IMR-90 (cell line): ENCODE measurements around the gene CMTM5. TPM values are rescaled to one million over a fixed set of nuclear protein-coding genes. Genes with fewer than 3 reads are reported as not detected.

ENCODE experiments used
- ATAC-seq: fragments of 200-7000 bp; cut with Tn5 transposase; 2 replicates; pipeline ENCODE4 v1.9.1; 2020; ENCODE audit warnings: low read depth, mild to moderate bottlenecking, moderate library complexity
- BruUV-seq: library from RNA; stranded (reverse); fragments of 400-500 nt; replicated peaks from 2 replicates; lab custom pipeline; 2021; lab: Mats Ljungman, UMichigan
- CTCF ChIA-PET: fragments of 300-600 bp; formaldehyde crosslinking; extraction: SDS; loops from one replicate; lab custom pipeline; 2021; ENCODE audit warnings: antibody characterized with exemption; lab: Yijun Ruan, JAX
- POLR2A ChIA-PET: fragments of 300-600 bp; sonication (Branson Sonifier 250); formaldehyde crosslinking; loops from one replicate; lab custom pipeline; 2022; ENCODE audit warnings: antibody characterized with exemption; ENCODE audit not compliant: unreplicated experiment; lab: Charles Lee
- DNase-seq: peaks from one replicate; pipeline ENCODE4 v3.0.0; 2013
- H2AFZ ChIP-seq: replicated peaks from 2 replicates; pipeline ENCODE3; 2013; ENCODE audit warnings: low read length, mild to moderate bottlenecking; ENCODE audit not compliant: poor library complexity
- H2AK5ac ChIP-seq: 2 replicates; pipeline ENCODE4 v1.6.1; 2013; ENCODE audit warnings: low read depth, low read length, inconsistent platforms
- H2AK9ac ChIP-seq: replicated peaks from 2 replicates; pipeline ENCODE3; 2013; ENCODE audit warnings: mild to moderate bottlenecking, low read depth, low read length, moderate library complexity; ENCODE audit not compliant: poor library complexity
- H2BK120ac ChIP-seq: 2 replicates; pipeline ENCODE4 v1.6.1; 2013; ENCODE audit warnings: low read depth, low read length, inconsistent platforms
- H2BK15ac ChIP-seq: 3 replicates; pipeline ENCODE4 v1.6.1; 2013; ENCODE audit warnings: low read depth, low read length, inconsistent platforms
- H2BK20ac ChIP-seq: 2 replicates; pipeline ENCODE4 v1.6.1; 2013; ENCODE audit warnings: low read depth, mild to moderate bottlenecking, inconsistent platforms, low read length, moderate library complexity
- H2BK5ac ChIP-seq: 2 replicates; pipeline ENCODE4 v1.6.1; 2013; ENCODE audit warnings: mild to moderate bottlenecking, low read depth, low read length, inconsistent platforms; ENCODE audit not compliant: poor library complexity, severe bottlenecking
- H3K14ac ChIP-seq: replicated peaks from 2 replicates; pipeline ENCODE4 v1.6.1; 2013; ENCODE audit warnings: low read depth, low read length, inconsistent platforms
- H3K18ac ChIP-seq: 2 replicates; pipeline ENCODE4 v1.6.1; 2013; ENCODE audit warnings: low read depth, low read length, control low read depth
- H3K23ac ChIP-seq: 2 replicates; pipeline ENCODE4 v1.6.1; 2013; ENCODE audit warnings: low read depth, low read length, inconsistent platforms
- H3K27ac ChIP-seq: 2 replicates; pipeline ENCODE4 v1.5.1; 2013; ENCODE audit warnings: mild to moderate bottlenecking, control low read depth, low read length; ENCODE audit not compliant: insufficient read depth
- H3K27me3 ChIP-seq: 2 replicates; pipeline ENCODE4 v1.6.1; 2013; ENCODE audit warnings: low read length; ENCODE audit not compliant: control insufficient read depth, insufficient read depth
- H3K36me3 ChIP-seq: 2 replicates; pipeline ENCODE4 v1.6.1; 2013; ENCODE audit warnings: low read length, mixed read lengths; ENCODE audit not compliant: control insufficient read depth, insufficient read depth
- H3K4ac ChIP-seq: 2 replicates; pipeline ENCODE4 v1.6.1; 2013; ENCODE audit warnings: low read depth, low read length, inconsistent platforms
- H3K4me1 ChIP-seq: 2 replicates; pipeline ENCODE4 v1.6.1; 2013; ENCODE audit warnings: low read length, mixed read lengths; ENCODE audit not compliant: control insufficient read depth, insufficient read depth
- H3K4me2 ChIP-seq: 2 replicates; pipeline ENCODE4 v1.6.1; 2013; ENCODE audit warnings: low read depth, mild to moderate bottlenecking, control low read depth, low read length, moderate library complexity
- H3K4me3 ChIP-seq: 2 replicates; pipeline ENCODE4 v1.5.1; 2013; ENCODE audit warnings: low read depth, mild to moderate bottlenecking, control low read depth, low read length, moderate library complexity; ENCODE audit not compliant: insufficient read depth
- H3K56ac ChIP-seq: 2 replicates; pipeline ENCODE4 v1.6.1; 2013; ENCODE audit warnings: low read length, inconsistent platforms; ENCODE audit not compliant: insufficient read depth; ENCODE audit errors: extremely low read depth
- H3K79me1 ChIP-seq, 2 experiments: 2 replicates each; pipeline ENCODE4 v1.6.1; 2013; ENCODE audit warnings: low read length in 2 of 2, inconsistent platforms in 1 of 2, low read depth in 1 of 2
- H3K9ac ChIP-seq: 2 replicates; pipeline ENCODE4 v1.6.1; 2013; ENCODE audit warnings: low read depth, low read length, control low read depth
- H3K9me1 ChIP-seq: 2 replicates; pipeline ENCODE4 v1.6.1; 2013; ENCODE audit warnings: low read length, inconsistent platforms; ENCODE audit not compliant: insufficient read depth
- H3K9me3 ChIP-seq: 2 replicates; pipeline ENCODE4 v1.6.1; 2013; ENCODE audit warnings: low read length; ENCODE audit not compliant: control insufficient read depth, insufficient read depth
- H4K20me1 ChIP-seq: 2 replicates; pipeline ENCODE4 v1.6.1; 2013; ENCODE audit warnings: low read length, inconsistent platforms; ENCODE audit not compliant: insufficient read depth
- H4K5ac ChIP-seq: 2 replicates; pipeline ENCODE4 v1.6.1; 2013; ENCODE audit warnings: mild to moderate bottlenecking, low read depth, low read length, control low read depth
- H4K8ac ChIP-seq, 2 experiments: 2 replicates each; pipeline ENCODE4 v1.6.1; 2013; ENCODE audit warnings: low read depth in 2 of 2, low read length in 2 of 2, control low read depth in 1 of 2, inconsistent platforms in 1 of 2
- H4K91ac ChIP-seq: 2 replicates; pipeline ENCODE4 v1.6.1; 2013; ENCODE audit warnings: low read depth, low read length, inconsistent platforms; ENCODE audit not compliant: insufficient read depth
- BHLHE40 ChIP-seq: fragments of 150-350 bp; IDR thresholded peaks from 2 replicates; pipeline ENCODE4 v1.6.1; 2016; ENCODE audit warnings: mild to moderate bottlenecking, low read depth, low read length
- CEBPB ChIP-seq: IDR thresholded peaks from 2 replicates; pipeline ENCODE4 v1.6.1; 2012; ENCODE audit warnings: low read depth, low read length, improper control_type of control experiment
- CHD1 ChIP-seq: IDR thresholded peaks from 2 replicates; pipeline ENCODE4 v1.6.1; 2012; ENCODE audit warnings: low read depth, low read length, improper control_type of control experiment
- FOS ChIP-seq: fragments of 150-350 bp; IDR thresholded peaks from 2 replicates; pipeline ENCODE4 v1.6.1; 2016; ENCODE audit warnings: low read depth, low read length
- MAFK ChIP-seq: IDR thresholded peaks from 2 replicates; pipeline ENCODE4 v1.6.1; 2012; ENCODE audit warnings: low read depth, low read length, improper control_type of control experiment
- MAZ ChIP-seq: IDR thresholded peaks from 2 replicates; pipeline ENCODE4 v1.6.1; 2012; ENCODE audit warnings: low read depth, mild to moderate bottlenecking, low read length, improper control_type of control experiment, moderate library complexity, borderline replicate concordance
- MXI1 ChIP-seq: IDR thresholded peaks from 2 replicates; pipeline ENCODE4 v1.6.1; 2012; ENCODE audit warnings: low read depth, mild to moderate bottlenecking, low read length, moderate library complexity, borderline replicate concordance
- NFE2L2 ChIP-seq: fragments of 150-350 bp; IDR thresholded peaks from 2 replicates; pipeline ENCODE4 v1.6.1; 2016; ENCODE audit warnings: low read depth, mild to moderate bottlenecking, low read length
- POLR2A ChIP-seq: IDR thresholded peaks from 2 replicates; pipeline ENCODE4 v1.6.1; 2012; ENCODE audit warnings: mild to moderate bottlenecking, low read depth, low read length
- RAD21 ChIP-seq: IDR thresholded peaks from 2 replicates; pipeline ENCODE4 v1.6.1; 2012; ENCODE audit warnings: low read length, improper control_type of control experiment
- RCOR1 ChIP-seq: IDR thresholded peaks from 2 replicates; pipeline ENCODE4 v1.6.1; 2012; ENCODE audit warnings: mild to moderate bottlenecking, low read length, improper control_type of control experiment; ENCODE audit not compliant: insufficient replicate concordance
- RFX5 ChIP-seq: IDR thresholded peaks from 2 replicates; pipeline ENCODE4 v1.8.0; 2012; ENCODE audit warnings: low read depth, mild to moderate bottlenecking, low read length, moderate library complexity
- SMC3 ChIP-seq: fragments of 150-350 bp; IDR thresholded peaks from 2 replicates; pipeline ENCODE4 v1.6.1; 2016; ENCODE audit warnings: low read depth, mild to moderate bottlenecking, antibody characterized with exemption, low read length, moderate library complexity
- WGBS, 2 experiments: methylation state at CpG; one replicate each; pipeline versions ENCODE4 v1.1.5 to v1.1.7; 2013; ENCODE audit warnings: missing lambda C conversion rate in 2 of 2; ENCODE audit not compliant: insufficient read length in 1 of 2; ENCODE audit errors: extremely low coverage in 2 of 2; 5-methylcytosine and 5-hydroxymethylcytosine counted together
- dilution Hi-C: fragments of 300-500 bp; cut with HindIII; formaldehyde crosslinking; loops from one replicate; pipeline ENCODE4 v1.14.3; 2018; ENCODE audit warnings: low sequenced_read_pairs; ENCODE audit not compliant: unreplicated experiment
- in situ Hi-C: fragments of 300-500 bp; cut with MboI; formaldehyde crosslinking; loops from 3 replicates; pipeline ENCODE4 v1.14.3; 2019; ENCODE audit warnings: low sequenced_read_pairs, inconsistent platforms, mixed read lengths
- intact Hi-C: fragments of 100-400 bp; cut with micrococcal nuclease; formaldehyde crosslinking; loops from 2 replicates; pipeline ENCODE4 v1.10.0; 2022
- polyA plus RNA-seq, 3 experiments: library from polyadenylated mRNA; depleted of rRNA; stranded (reverse); fragments of >200 nt; gene quantifications; 2 replicates each; pipeline ENCODE4 v1.2.3, GENCODE V29; 2012; ENCODE audit warnings: low replicate concordance in 1 of 3
- total RNA-seq: library from RNA; depleted of rRNA; stranded (reverse); fragments of >200 nt; gene quantifications from 2 replicates; pipeline ENCODE4 v1.2.3, GENCODE V29; 2012
- TF ChIP-seq, protein P1 (sequence below): fragments of 150-350 bp; IDR thresholded peaks from 2 replicates; pipeline ENCODE4 v1.6.1; 2016; ENCODE audit warnings: low read depth, mild to moderate bottlenecking, low read length, moderate library complexity, borderline replicate concordance
- TF ChIP-seq, protein P2 (sequence below): fragments of 150-350 bp; IDR thresholded peaks from 2 replicates; pipeline ENCODE4 v1.6.1; 2017; ENCODE audit warnings: mild to moderate bottlenecking, antibody characterized with exemption, low read length, low read depth
- TF ChIP-seq, protein P3 (sequence below): conservative IDR thresholded peaks from 2 replicates; pipeline ENCODE4 v1.5.1; 2012; ENCODE audit warnings: mild to moderate bottlenecking, low read depth, low read length, improper control_type of control experiment

CMTM5 gene
- total and polyA plus RNA-seq, 2 of the 4 experiments (the other 2 are of a cell fraction), result 0.07 TPM; not detected in 1

DNA sequence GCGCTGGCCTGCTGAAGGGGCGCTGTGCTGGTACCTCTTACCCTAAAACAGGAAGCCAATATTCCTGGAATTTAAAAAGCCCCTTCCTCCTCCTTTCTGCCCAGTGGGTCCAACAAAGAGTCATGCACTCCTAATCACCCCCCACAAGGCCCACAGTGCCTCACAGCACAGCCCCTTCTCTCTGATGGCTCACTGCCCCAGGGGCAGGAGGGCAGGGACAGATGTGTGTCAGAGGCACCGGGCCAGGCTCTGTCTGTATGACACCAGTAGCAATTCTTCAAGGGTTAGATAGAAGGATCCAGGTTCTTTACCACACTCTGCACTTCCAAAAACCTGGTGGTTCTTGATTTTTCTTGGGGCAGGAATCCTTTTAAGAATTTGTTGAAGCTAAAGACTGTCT is 22.3 kb downstream of the CMTM5 start:
- Histone ChIP-seq H4K91ac (no peak overlapping the region), H2AK5ac (no peak overlapping the region), H3K56ac (no peak overlapping the region), H3K9me1 (peaks cover 2% of the 10 kb centered on the region; the same call in 1 of the 2 replicates), H3K27me3 (peaks cover 27% of the 10 kb centered on the region), H3K4me2 (no peak overlapping the region), H3K4me1 (no peaks in the 10 kb centered on the region), H3K79me1 (no peaks in the 10 kb centered on the region), H2BK5ac (no peak overlapping the region), H3K18ac (no peak overlapping the region), H3K4ac (no peak overlapping the region), H3K9ac (no peak overlapping the region), H4K5ac (no peak overlapping the region), H2AK9ac (no peak overlapping the region), H2AFZ (no peak overlapping the region), H4K20me1 (no peaks in the 10 kb centered on the region), H2BK15ac (no peak overlapping the region), H3K9me3 (no peaks in the 10 kb centered on the region), H2BK20ac (no peak overlapping the region), H3K4me3 (no peak overlapping the region), H3K23ac (no peak overlapping the region), H3K36me3 (no peaks in the 10 kb centered on the region), H2BK120ac (no peak overlapping the region), H3K27ac (no peak overlapping the region), H3K14ac (no peak overlapping the region), H4K8ac (no peak overlapping the region)
- in situ Hi-C loops (no loop called here), intact Hi-C loops (no loop called here), dilution Hi-C loops (no loop called here)
- no peak for ATAC-seq
- TF ChIP-seq, protein P1, sequence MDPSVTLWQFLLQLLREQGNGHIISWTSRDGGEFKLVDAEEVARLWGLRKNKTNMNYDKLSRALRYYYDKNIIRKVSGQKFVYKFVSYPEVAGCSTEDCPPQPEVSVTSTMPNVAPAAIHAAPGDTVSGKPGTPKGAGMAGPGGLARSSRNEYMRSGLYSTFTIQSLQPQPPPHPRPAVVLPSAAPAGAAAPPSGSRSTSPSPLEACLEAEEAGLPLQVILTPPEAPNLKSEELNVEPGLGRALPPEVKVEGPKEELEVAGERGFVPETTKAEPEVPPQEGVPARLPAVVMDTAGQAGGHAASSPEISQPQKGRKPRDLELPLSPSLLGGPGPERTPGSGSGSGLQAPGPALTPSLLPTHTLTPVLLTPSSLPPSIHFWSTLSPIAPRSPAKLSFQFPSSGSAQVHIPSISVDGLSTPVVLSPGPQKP, result no peak
- TF ChIP-seq MXI1 (no peak), CHD1 (no peak), SMC3 (no peak), NFE2L2 (no peak), RAD21 (no peak), CEBPB (no peak), MAFK (no peak), FOS (no peak), POLR2A (no peak), RCOR1 (no peak), RFX5 (no peak), MAZ (no peak), BHLHE40 (no peak)
- TF ChIP-seq, protein P2, sequence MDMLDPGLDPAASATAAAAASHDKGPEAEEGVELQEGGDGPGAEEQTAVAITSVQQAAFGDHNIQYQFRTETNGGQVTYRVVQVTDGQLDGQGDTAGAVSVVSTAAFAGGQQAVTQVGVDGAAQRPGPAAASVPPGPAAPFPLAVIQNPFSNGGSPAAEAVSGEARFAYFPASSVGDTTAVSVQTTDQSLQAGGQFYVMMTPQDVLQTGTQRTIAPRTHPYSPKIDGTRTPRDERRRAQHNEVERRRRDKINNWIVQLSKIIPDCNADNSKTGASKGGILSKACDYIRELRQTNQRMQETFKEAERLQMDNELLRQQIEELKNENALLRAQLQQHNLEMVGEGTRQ, result no peak
- TF ChIP-seq, protein P3, sequence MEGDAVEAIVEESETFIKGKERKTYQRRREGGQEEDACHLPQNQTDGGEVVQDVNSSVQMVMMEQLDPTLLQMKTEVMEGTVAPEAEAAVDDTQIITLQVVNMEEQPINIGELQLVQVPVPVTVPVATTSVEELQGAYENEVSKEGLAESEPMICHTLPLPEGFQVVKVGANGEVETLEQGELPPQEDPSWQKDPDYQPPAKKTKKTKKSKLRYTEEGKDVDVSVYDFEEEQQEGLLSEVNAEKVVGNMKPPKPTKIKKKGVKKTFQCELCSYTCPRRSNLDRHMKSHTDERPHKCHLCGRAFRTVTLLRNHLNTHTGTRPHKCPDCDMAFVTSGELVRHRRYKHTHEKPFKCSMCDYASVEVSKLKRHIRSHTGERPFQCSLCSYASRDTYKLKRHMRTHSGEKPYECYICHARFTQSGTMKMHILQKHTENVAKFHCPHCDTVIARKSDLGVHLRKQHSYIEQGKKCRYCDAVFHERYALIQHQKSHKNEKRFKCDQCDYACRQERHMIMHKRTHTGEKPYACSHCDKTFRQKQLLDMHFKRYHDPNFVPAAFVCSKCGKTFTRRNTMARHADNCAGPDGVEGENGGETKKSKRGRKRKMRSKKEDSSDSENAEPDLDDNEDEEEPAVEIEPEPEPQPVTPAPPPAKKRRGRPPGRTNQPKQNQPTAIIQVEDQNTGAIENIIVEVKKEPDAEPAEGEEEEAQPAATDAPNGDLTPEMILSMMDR, result no peak
- CTCF ChIA-PET, result no interaction called here
- no peak for DNase-seq
- no CpG with 5 or more reads among the region's 3 CpGs for WGBS, 2 experiments
- no TSS peak for BruUV-seq
- POLR2A ChIA-PET, result no interaction called here
